HG02642 (cell line): ENCODE data around the gene TOR4A.
"Not testable (repeated sequence)": the region's sequence is repeated elsewhere in the genome, so short reads cannot be mapped to it uniquely, and the experiment has no call there.

Source experiments
- ATAC-seq: cut with Tn5 transposase; IDR thresholded peaks from one replicate; pipeline ENCODE4 v1.9.1; 2021; ENCODE audit warnings: mild to moderate bottlenecking; ENCODE audit not compliant: unreplicated experiment, poor library complexity

TOR4A gene

GRCh38 chr9:137315581-137316011 is 38.1 kb downstream of the TOR4A start:
- ATAC-seq, result no peak

GRCh38 chr9:137316012-137316981 is 38.8 kb downstream of the TOR4A start:
- no peak for ATAC-seq

- ATAC-seq, result no peak
Measured at GRCh38 chr9:137317021-137317717, 39.6 kb downstream of the TOR4A start.

GRCh38 chr9:137317718-137318511 is 40.4 kb downstream of the TOR4A start:
- no peak for ATAC-seq

- ATAC-seq, result no peak
Measured at GRCh38 chr9:137318602-137319001, 41.1 kb downstream of the TOR4A start.

- ATAC-seq, result no peak
Measured at GRCh38 chr9:137319011-137319738, 41.6 kb downstream of the TOR4A start.

GRCh38 chr9:137319739-137320551 is 42.4 kb downstream of the TOR4A start:
- no peak for ATAC-seq

- ATAC-seq, result no peak
Measured at GRCh38 chr9:137320555-137321384, 43.2 kb downstream of the TOR4A start.

GRCh38 chr9:137321726-137322361 is 44.3 kb downstream of the TOR4A start:
- no peak for ATAC-seq

- no peak for ATAC-seq
Measured at GRCh38 chr9:137323531-137324331, 46.2 kb downstream of the TOR4A start.

- ATAC-seq, result no peak
Measured at GRCh38 chr9:137325124-137325523, 47.6 kb downstream of the TOR4A start.

- ATAC-seq, result no peak
Measured at GRCh38 chr9:137325799-137326198, 48.3 kb downstream of the TOR4A start.

- no peak for ATAC-seq
Measured at GRCh38 chr9:137326445-137327065, 49.0 kb downstream of the TOR4A start.

- ATAC-seq, result not testable (repeated sequence)
Measured at GRCh38 chr9:137327641-137328550, 50.4 kb downstream of the TOR4A start.

- not testable (repeated sequence) for ATAC-seq
Measured at GRCh38 chr9:137329590-137329989, 52.1 kb downstream of the TOR4A start.
